Thyroid gland (tissue), 4 donors: ENCODE data around the gene RPS6KA5. TPM values are rescaled to one million over a fixed set of nuclear protein-coding genes. Genes with fewer than 3 reads are reported as not detected.

ENCODE experiments used
- DNase-seq, 2 donors: peaks; one replicate each; pipeline ENCODE4 v3.0.0-alpha.2; 2019
- H3K27ac ChIP-seq, 3 donors: fragments of 200-600 bp; sonication (generic); 1 replicate in 2 of 3; 2 replicates in 1 of 3; pipeline ENCODE4 v1.5.1; 2016 to 2019; ENCODE audit warnings: mild to moderate bottlenecking in 1 of 3, moderate library complexity in 1 of 3
- H3K27me3 ChIP-seq: fragments of 200-600 bp; sonication (generic); one replicate; pipeline ENCODE4 v1.5.1; 2019
- H3K36me3 ChIP-seq, 2 donors: fragments of 200-600 bp; sonication (generic); one replicate each; pipeline ENCODE4 v1.5.1; 2016 to 2019
- H3K4me1 ChIP-seq, 2 donors: fragments of 200-600 bp; sonication (generic); one replicate each; pipeline ENCODE4 v1.5.1; 2017 to 2019
- H3K4me3 ChIP-seq, 3 donors: fragments of 200-600 bp; sonication (generic); replicated peaks in 1 of 3; 1 replicate in 2 of 3; 2 replicates in 1 of 3; pipeline ENCODE4 v1.5.1; 2016; ENCODE audit warnings: mild to moderate bottlenecking in 1 of 3
- H3K9me3 ChIP-seq: fragments of 200-600 bp; sonication (generic); one replicate; pipeline ENCODE4 v1.5.1; 2017
- CTCF ChIP-seq, 6 experiments: fragments of 200-600 bp in 3 of 6; fragments of 450-650 bp in 3 of 6; sonication (generic) in 3 of 6; IDR thresholded peaks; one replicate each; pipeline ENCODE4 v1.5.1; 2016 to 2019; ENCODE audit warnings: antibody characterized with exemption in 6 of 6, mild to moderate bottlenecking in 2 of 6, inconsistent platforms in 1 of 6, moderate library complexity in 1 of 6
- POLR2A ChIP-seq, 2 donors: fragments of 450-650 bp; IDR thresholded peaks; one replicate each; pipeline ENCODE4 v1.6.1; 2017; ENCODE audit warnings: antibody characterized with exemption in 2 of 2, mild to moderate bottlenecking in 2 of 2, moderate library complexity in 1 of 2
- WGBS, 2 donors: methylation state at CpG; one replicate each; pipeline ENCODE4 v1.1.5; 2017; 5-methylcytosine and 5-hydroxymethylcytosine counted together
- intact Hi-C: fragments of 100-400 bp; cut with DNase I; formaldehyde crosslinking; loops from one replicate; pipeline ENCODE4 v1.15.1; 2023
- total RNA-seq, 4 donors: library from RNA; depleted of rRNA; stranded (reverse); fragments of >200 nt; gene quantifications; one replicate each; pipeline ENCODE4 v1.2.3, GENCODE V29; 2016

The RPS6KA5 gene
- total RNA-seq, 4 donors from 2014 or later, result 6.4 to 17.4 (median 8.9) TPM

- no peaks in the 10 kb centered on the region for H3K27me3 ChIP-seq
- peaks cover 0 to 11% of the 10 kb centered on the region in 2 donors for H3K4me1 ChIP-seq
- no peak overlapping the region for H3K4me3 ChIP-seq
- WGBS, 2 donors, result 92 to 100% methylated on average over 1 of the region's 1 CpG
- no peaks in the 10 kb centered on the region for H3K9me3 ChIP-seq
- no peaks in the 10 kb centered on the region for H3K36me3 ChIP-seq
- DNase-seq, result no peak
- intact Hi-C loops, result no loop called here
- TF ChIP-seq POLR2A (IDR thresholded peaks at IDR 0.05) (no peak), CTCF (IDR thresholded peaks at IDR 0.05) (no peak)
- no peak overlapping the region for H3K27ac ChIP-seq
These were observed 6.7 kb upstream of the RPS6KA5 start for GRCh38 chr14:91067186-91067585.

GRCh38 chr14:91065266-91065665 lies 4.8 kb upstream of the RPS6KA5 start:
- H3K4me1 ChIP-seq, result peaks cover 0 to 16% of the 10 kb centered on the region in 2 donors
- WGBS, 2 donors, result 27 to 36% methylated on average over 3 of the region's 3 CpGs
- H3K27me3 ChIP-seq, result no peaks in the 10 kb centered on the region
- peak overlapping the region in 2 of 3 donors; percentile 8 to 54 for H3K27ac ChIP-seq
- H3K9me3 ChIP-seq, result no peaks in the 10 kb centered on the region
- intact Hi-C loops, result no loop called here
- H3K4me3 ChIP-seq, result no peak overlapping the region
- H3K36me3 ChIP-seq, result no peaks in the 10 kb centered on the region
- no peak for TF ChIP-seq POLR2A (IDR thresholded peaks at IDR 0.05)
- no peak for TF ChIP-seq CTCF (IDR thresholded peaks at IDR 0.05)
- DNase-seq, result peak; percentile 24 to 46

GRCh38 chr14:91063119-91063518 lies 2.7 kb upstream of the RPS6KA5 start:
- Histone ChIP-seq H3K36me3 (no peaks in the 10 kb centered on the region), H3K9me3 (no peaks in the 10 kb centered on the region), H3K4me3 (no peak overlapping the region), H3K4me1 (peaks cover 6 to 23% of the 10 kb centered on the region in 2 donors), H3K27ac (no peak overlapping the region), H3K27me3 (no peaks in the 10 kb centered on the region)
- TF ChIP-seq POLR2A (IDR thresholded peaks at IDR 0.05) (no peak), CTCF (IDR thresholded peaks at IDR 0.05) (no peak)
- DNase-seq, result no peak
- intact Hi-C loops, result no loop called here

- H3K4me3 ChIP-seq, result no peak overlapping the region
- TF ChIP-seq POLR2A (IDR thresholded peaks at IDR 0.05) (no peak), CTCF (IDR thresholded peaks at IDR 0.05) (no peak)
- H3K9me3 ChIP-seq, result no peaks in the 10 kb centered on the region
- peaks cover 6 to 23% of the 10 kb centered on the region in 2 donors for H3K4me1 ChIP-seq
- WGBS, 2 donors, result 81 to 85% methylated on average over 2 of the region's 2 CpGs
- no peaks in the 10 kb centered on the region for H3K36me3 ChIP-seq
- H3K27ac ChIP-seq, result no peak overlapping the region
- DNase-seq, result no peak
- no peaks in the 10 kb centered on the region for H3K27me3 ChIP-seq
- intact Hi-C loops, result no loop called here
These were observed 2.2 kb upstream of the RPS6KA5 start for GRCh38 chr14:91062600-91062999.

GRCh38 chr14:91061056-91061887 lies 831 bp upstream of the RPS6KA5 start:
- Histone ChIP-seq H3K4me1 (peaks cover 6 to 23% of the 10 kb centered on the region in 2 donors), H3K27ac (peak overlapping the region; percentile 40 to 66 (median 55)), H3K4me3 (peak overlapping the region in 2 of 3 donors; percentile 26 to 30), H3K27me3 (no peaks in the 10 kb centered on the region), H3K36me3 (no peaks in the 10 kb centered on the region), H3K9me3 (no peaks in the 10 kb centered on the region)
- TF ChIP-seq POLR2A (IDR thresholded peaks at IDR 0.05) (peak in 1 of 2 donors; percentile 37), CTCF (IDR thresholded peaks at IDR 0.05) (no peak)
- no peak for DNase-seq
- 2% methylated on average over 26 of the region's 26 CpGs for WGBS, 2 donors
- intact Hi-C loops, result no loop called here
